GM12864 (cell line): ENCODE results near the gene CLDN17.

ENCODE experiments used
- DNase-seq: peaks from one replicate; pipeline ENCODE4 v3.0.0-alpha.2; 2011; ENCODE audit warnings: low read depth
- H3K4me3 ChIP-seq: 2 replicates; pipeline ENCODE4 v1.5.1; 2011; ENCODE audit warnings: mild to moderate bottlenecking, low read depth, low read length, control low read depth
- TF ChIP-seq, protein P1 (sequence below): IDR thresholded peaks from 2 replicates; pipeline ENCODE4 v1.5.1; 2011; ENCODE audit warnings: low read depth, mild to moderate bottlenecking, moderate library complexity, low read length, control low read depth, inconsistent platforms; ENCODE audit errors: missing control alignments

Gene CLDN17

DNA sequence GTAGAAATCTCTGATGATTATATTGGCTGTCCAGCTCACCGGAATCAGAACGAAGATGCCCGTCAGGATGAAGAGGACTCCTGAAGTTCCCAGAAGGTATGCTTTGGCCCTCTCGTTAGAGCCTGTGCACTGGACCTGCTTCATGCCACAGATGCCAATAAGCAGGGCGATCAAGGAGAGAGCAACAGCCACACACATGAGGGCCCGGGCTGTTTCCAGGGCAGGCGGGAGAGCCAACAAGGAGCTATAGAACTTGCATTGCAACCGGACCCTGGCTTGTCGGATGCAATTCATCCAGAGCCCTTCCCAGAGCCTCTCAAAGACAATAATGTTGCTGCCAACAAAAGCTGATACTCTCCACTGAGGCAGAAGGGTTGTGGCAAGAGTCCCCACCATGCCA lies 434 bp downstream of the CLDN17 start:
- no peak for DNase-seq
- no peak overlapping the region for H3K4me3 ChIP-seq
- TF ChIP-seq, protein P1, sequence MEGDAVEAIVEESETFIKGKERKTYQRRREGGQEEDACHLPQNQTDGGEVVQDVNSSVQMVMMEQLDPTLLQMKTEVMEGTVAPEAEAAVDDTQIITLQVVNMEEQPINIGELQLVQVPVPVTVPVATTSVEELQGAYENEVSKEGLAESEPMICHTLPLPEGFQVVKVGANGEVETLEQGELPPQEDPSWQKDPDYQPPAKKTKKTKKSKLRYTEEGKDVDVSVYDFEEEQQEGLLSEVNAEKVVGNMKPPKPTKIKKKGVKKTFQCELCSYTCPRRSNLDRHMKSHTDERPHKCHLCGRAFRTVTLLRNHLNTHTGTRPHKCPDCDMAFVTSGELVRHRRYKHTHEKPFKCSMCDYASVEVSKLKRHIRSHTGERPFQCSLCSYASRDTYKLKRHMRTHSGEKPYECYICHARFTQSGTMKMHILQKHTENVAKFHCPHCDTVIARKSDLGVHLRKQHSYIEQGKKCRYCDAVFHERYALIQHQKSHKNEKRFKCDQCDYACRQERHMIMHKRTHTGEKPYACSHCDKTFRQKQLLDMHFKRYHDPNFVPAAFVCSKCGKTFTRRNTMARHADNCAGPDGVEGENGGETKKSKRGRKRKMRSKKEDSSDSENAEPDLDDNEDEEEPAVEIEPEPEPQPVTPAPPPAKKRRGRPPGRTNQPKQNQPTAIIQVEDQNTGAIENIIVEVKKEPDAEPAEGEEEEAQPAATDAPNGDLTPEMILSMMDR = no peak

DNA sequence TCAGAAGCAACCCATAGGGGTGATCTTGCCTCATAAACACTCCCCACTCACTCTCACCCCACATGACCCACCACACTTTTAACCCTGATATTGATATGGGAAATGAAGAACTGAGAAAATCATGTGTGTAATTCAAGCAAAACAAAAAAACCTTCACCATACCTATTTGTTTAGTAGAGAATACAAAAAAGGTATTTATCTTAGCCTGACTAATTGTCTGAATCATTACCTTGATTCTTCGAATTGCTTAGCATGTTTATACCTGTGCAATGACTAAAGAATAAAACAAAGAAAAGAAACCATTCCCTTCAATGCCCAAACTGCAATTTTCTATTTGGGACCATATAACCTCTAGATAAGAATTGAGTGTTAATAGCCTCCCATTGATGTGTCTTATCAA lies 1.8 kb downstream of the CLDN17 start:
- no peak overlapping the region for H3K4me3 ChIP-seq
- TF ChIP-seq, protein P1 = no peak
- no peak for DNase-seq

DNA sequence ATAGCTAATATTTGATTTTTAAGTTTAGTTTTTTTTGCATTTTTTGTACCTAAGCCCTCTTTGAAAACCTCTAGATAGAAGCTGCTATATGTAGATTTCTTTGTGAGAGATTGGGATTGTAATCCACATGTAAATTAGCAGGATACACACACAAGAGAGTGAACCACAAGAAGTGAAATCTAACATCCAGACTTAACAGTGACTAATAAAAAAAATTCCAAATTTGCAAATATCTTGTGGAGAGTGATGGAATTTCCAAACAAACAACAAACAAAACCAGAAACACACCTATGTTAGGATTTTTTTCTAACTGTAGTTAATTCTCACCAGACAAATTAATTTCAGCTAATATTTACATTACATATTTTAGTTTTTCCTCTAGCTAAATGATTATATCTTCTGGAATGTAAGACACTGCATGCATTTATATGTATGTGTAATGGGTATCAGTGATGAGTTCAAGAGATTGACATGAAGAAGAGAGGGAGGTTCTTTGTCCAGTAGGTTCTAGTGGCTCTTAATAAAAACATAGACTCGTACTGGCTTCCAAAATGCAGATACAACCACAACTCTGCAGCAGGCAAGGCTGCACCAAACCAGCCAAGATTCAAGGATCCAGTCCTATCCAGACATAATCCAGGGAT lies 12.8 kb downstream of the CLDN17 start:
- no peak for DNase-seq
- TF ChIP-seq, protein P1 = no peak
- no peak overlapping the region for H3K4me3 ChIP-seq

DNA sequence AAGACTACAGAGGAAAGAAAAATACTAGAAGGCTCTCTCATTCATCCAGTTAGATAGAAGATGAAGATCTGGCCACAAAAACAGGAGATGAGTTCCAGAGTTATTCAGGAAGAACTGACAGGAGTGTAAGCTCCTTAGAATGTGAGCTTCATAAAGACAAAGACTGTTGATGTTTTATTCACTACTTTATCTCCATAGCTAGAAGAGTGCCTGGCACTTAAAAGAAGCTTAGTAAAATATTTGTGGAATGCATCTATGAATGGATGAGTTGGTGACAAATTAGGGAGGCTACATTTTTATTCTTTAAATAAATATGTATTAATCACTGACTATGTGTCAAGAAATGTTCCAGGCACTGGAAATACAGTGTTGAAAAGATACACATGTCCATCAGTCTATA lies 13.8 kb downstream of the CLDN17 start:
- no peak for DNase-seq
- TF ChIP-seq, protein P1 = no peak
- no peak overlapping the region for H3K4me3 ChIP-seq

DNA sequence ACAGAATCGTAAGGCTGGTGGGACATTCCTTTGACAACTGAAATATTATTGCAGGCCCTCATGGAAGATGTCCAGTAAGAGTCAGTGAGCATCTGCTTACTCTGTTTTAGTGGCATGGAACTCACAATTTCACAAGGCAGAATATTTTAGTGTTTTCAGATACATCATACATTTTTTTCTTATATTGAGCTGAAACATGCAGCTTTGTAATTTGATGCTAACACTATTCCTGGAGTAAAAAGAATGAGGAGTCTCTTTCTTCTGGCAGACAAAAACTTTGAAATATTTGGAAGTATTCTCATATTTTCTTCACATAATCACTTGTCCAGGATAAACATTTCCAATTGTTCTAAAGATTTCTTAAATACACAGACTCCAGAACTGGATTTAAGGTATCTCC lies 17.7 kb downstream of the CLDN17 start:
- TF ChIP-seq, protein P1 = no peak
- DNase-seq = no peak
- H3K4me3 ChIP-seq = no peak overlapping the region

DNA sequence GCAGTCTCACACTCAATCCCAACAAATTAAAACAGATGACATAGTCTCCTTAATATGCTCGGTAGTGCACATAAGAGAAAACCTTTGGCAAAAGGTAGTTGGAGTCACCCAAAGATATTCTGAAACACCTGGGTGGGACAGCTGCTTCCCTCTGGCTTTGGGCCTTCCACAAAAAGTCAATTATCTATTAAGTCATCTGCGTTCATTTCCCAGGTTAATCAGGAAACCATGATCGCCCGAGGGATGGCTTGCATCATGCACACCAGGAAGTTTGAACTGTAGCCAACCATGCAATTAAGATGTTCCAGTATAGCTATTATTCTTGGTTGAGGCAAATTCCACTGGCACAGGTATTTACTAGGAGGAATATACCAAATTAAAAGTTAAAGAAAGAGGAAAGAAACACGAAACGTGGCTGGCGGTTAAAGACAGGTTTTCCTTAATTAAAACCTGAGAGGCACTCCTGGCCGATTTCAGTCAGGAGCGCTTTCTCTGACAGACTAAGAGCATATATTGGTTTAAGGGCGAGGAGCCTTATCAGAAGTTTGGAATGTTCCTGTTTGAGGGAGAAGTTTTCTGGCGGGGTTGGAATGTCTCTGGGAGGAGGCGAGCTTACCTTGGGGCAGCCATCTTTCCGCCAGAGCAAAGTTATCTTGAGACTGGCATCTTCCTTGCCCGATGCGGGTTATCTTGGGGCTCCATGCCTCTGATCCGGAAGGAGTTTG lies 19.9 kb downstream of the CLDN17 start:
- TF ChIP-seq, protein P1 = no peak
- DNase-seq = no peak
- H3K4me3 ChIP-seq = no peak overlapping the region

DNA sequence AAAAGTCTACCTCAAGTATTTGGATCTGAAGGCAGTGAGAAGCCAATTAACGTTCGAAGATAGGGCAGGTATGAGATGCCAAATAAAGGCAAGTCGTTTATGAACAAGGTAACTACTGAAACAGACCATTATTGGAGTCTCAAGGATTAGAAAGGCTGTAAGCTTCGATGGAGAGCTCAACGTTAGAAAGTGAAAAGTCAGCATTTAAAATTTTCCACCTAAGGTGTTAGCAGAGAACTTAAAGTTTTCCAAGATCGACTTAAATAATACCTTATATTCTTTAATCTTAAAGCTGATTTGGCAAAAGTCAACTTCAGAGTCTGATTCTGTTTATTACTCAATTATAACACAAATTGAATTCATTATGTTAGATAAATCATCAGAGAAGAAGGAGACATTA lies 28.1 kb downstream of the CLDN17 start:
- no peak for DNase-seq
- H3K4me3 ChIP-seq = no peak overlapping the region
- TF ChIP-seq, protein P1 = no peak
